Activated T-helper 2 cell treated with anti-CD3 and anti-CD28 coated beads, Interferon-gamma antibody, Interleukin-2, Interleukin-4, amounts not matched to agents 10 μg/mL and 5 μg/mL and 100 μg/mL, durations not matched to agents 14 hours and 24 hours and 36 hours (primary cell): ENCODE results near the gene STKLD1. TPM values are rescaled to one million over a fixed set of nuclear protein-coding genes. Genes with fewer than 3 reads are reported as not detected.

Experiments
- DNase-seq: peaks from one replicate; pipeline ENCODE4 v3.0.0; 2021; ENCODE audit warnings: low spot score
- H3K27ac Mint-ChIP-seq: one replicate; pipeline ENCODE4 v1.8.0; 2021; ENCODE audit warnings: mixed read lengths
- H3K27me3 Mint-ChIP-seq: one replicate; pipeline ENCODE4 v1.8.0; 2021; ENCODE audit warnings: low read depth, mixed read lengths
- H3K36me3 Mint-ChIP-seq: one replicate; pipeline ENCODE4 v1.8.0; 2021; ENCODE audit warnings: low read depth, mixed read lengths
- H3K4me1 Mint-ChIP-seq: one replicate; pipeline ENCODE4 v1.8.0; 2021; ENCODE audit warnings: low read depth, mixed read lengths
- H3K4me3 Mint-ChIP-seq: one replicate; pipeline ENCODE4 v1.8.0; 2021; ENCODE audit warnings: low read depth, mild to moderate bottlenecking, moderate library complexity, mixed read lengths
- H3K9me3 Mint-ChIP-seq: one replicate; pipeline ENCODE4 v1.8.0; 2021; ENCODE audit warnings: mixed read lengths
- intact Hi-C: fragments of 100-400 bp; cut with micrococcal nuclease; formaldehyde crosslinking; loops from one replicate; pipeline ENCODE4 v1.15.1; 2023
- total RNA-seq: library from RNA; stranded (reverse); gene quantifications from 2 replicates; pipeline ENCODE4 v1.2.3, GENCODE V29; 2022

STKLD1 gene
- total RNA-seq, 1 donor from 2014 or later = 0.87 TPM

GRCh38 chr9:133357656-133358055 lies 18.5 kb upstream of the STKLD1 start:
- Mint-ChIP-seq H3K9me3 (no peaks in the 10 kb centered on the region), H3K4me3 (peak overlapping the region; percentile 83)

GRCh38 chr9:133359399-133360175 lies 16.6 kb upstream of the STKLD1 start:
- H3K36me3 Mint-ChIP-seq = peaks cover 56% of the 10 kb centered on the region
- H3K4me1 Mint-ChIP-seq = peaks cover 41% of the 10 kb centered on the region
- H3K27ac Mint-ChIP-seq = peak overlapping the region; percentile 60
- intact Hi-C loops = loop anchor here (5.0 kb wide), 1 partner anchor 128 kb away; no protein-coding TSS in a partner anchor
- H3K9me3 Mint-ChIP-seq = no peaks in the 10 kb centered on the region
- no peak for DNase-seq
- H3K27me3 Mint-ChIP-seq = no peaks in the 10 kb centered on the region
- no peak overlapping the region for H3K4me3 Mint-ChIP-seq

More at GRCh38 chr9:133357656-133358055, 18.5 kb upstream of the STKLD1 start:
- Mint-ChIP-seq H3K27me3 (no peaks in the 10 kb centered on the region), H3K4me1 (peaks cover 45% of the 10 kb centered on the region), H3K27ac (peak overlapping the region; percentile 22), H3K36me3 (peaks cover 47% of the 10 kb centered on the region)
- intact Hi-C loops = loop anchor here (2.0 to 5.0 kb wide), 2 partner anchors 21 to 130 kb away; partner anchors contain the start of gene SURF6
- DNase-seq = no peak

- H3K9me3 Mint-ChIP-seq = no peaks in the 10 kb centered on the region
- DNase-seq = no peak
- H3K27ac Mint-ChIP-seq = peak overlapping the region; percentile 78
- no peaks in the 10 kb centered on the region for H3K27me3 Mint-ChIP-seq
- H3K36me3 Mint-ChIP-seq = peaks cover 65% of the 10 kb centered on the region
- intact Hi-C loops = no loop called here
- peaks cover 37% of the 10 kb centered on the region for H3K4me1 Mint-ChIP-seq
- H3K4me3 Mint-ChIP-seq = no peak overlapping the region
Measured at GRCh38 chr9:133360400-133361393, 15.5 kb upstream of the STKLD1 start.

DNA sequence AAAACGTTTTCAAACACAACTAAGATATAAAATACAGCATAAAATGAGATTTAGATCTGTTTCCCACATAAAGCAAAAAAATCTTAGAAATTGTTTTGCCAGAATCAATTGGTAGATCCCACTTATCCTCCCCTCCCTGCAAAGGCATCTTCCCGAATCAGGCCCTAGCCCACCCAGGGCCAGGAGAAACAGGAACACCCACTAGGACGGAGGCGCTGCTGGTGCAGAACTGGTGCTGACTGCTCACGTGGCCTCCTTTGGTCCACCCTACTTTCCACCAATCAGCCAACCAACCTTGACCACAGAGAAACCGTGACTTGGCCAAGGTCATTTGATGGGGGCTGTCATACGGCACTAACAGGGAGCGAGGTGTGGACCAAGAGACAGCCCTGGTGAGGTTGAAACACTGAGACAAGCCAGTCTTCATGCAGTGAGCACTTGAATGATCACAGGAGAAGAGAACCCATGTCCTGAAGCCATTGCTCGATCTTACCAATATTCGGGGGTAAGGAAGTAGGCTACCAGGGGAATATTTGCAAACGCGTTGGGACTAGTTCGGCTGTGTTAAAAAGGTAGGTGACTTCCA lies 14.6 kb upstream of the STKLD1 start:
- Mint-ChIP-seq H3K36me3 (peaks cover 74% of the 10 kb centered on the region), H3K27me3 (no peaks in the 10 kb centered on the region), H3K4me3 (no peak overlapping the region), H3K9me3 (no peaks in the 10 kb centered on the region), H3K27ac (peak overlapping the region; percentile 78), H3K4me1 (peaks cover 40% of the 10 kb centered on the region)
- intact Hi-C loops = no loop called here
- no peak for DNase-seq

DNA sequence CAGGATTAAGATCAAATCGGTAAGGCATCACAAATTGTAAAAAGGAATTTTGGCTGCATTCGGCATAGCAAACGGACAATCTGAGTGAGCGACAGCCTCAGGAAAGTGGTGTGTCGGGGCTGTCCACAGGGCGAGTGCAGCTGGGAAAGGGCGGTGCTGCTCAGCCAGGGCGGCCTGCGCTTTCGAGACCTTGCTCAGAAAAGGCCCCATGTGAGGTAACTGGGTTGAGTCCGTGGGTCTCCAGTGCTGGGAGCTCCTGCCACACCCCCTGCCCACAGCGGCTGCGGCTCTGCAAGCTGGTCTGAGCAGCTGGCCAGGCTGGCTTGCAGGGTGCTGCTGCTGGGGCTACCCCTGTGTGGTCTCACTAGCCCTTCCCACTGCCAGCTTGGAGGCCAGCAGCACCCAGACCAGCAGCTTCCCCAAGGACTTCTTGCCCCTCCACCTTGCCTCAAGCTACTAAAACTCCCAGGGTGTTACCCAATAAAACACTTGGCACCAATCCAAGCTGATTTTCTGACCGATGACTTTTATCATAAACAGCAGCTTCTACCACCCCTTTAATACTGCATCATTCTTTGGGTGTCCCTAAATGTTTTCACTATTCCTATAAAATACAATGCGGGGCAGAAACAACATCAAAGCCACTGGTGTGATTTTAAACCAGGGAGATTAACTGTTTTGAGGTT lies 13.7 kb upstream of the STKLD1 start:
- DNase-seq = no peak
- H3K4me1 Mint-ChIP-seq = peaks cover 39% of the 10 kb centered on the region
- no peaks in the 10 kb centered on the region for H3K9me3 Mint-ChIP-seq
- no peaks in the 10 kb centered on the region for H3K27me3 Mint-ChIP-seq
- peaks cover 80% of the 10 kb centered on the region for H3K36me3 Mint-ChIP-seq
- intact Hi-C loops = no loop called here
- H3K4me3 Mint-ChIP-seq = no peak overlapping the region
- H3K27ac Mint-ChIP-seq = no peak overlapping the region

GRCh38 chr9:133366435-133366834 lies 9.7 kb upstream of the STKLD1 start:
- H3K4me1 Mint-ChIP-seq = peaks cover 42% of the 10 kb centered on the region
- intact Hi-C loops = no loop called here
- peaks cover 91% of the 10 kb centered on the region for H3K36me3 Mint-ChIP-seq
- no peaks in the 10 kb centered on the region for H3K9me3 Mint-ChIP-seq
- no peaks in the 10 kb centered on the region for H3K27me3 Mint-ChIP-seq
- no peak for DNase-seq
- no peak overlapping the region for H3K4me3 Mint-ChIP-seq
- no peak overlapping the region for H3K27ac Mint-ChIP-seq

DNA sequence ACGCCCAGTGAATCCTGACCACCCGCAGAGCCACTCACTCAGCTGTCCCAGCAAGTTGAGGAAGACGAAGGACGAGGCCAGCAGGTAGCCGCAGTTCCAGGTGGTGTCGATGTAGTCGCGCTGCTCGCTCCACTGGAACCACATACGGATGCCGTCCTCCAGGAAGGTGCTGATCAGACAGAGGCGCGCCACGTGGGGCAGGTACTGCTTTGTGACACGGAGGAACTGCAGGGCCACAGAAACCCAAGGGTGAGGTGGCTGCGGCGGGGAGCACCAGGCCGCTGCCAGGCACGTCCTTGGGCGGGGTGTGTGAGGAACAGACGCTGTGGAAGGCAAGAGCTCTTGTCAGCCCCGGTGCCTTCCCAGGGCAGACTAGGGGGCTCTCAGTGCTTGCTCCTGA lies 8.9 kb upstream of the STKLD1 start:
- no peak for DNase-seq
- Mint-ChIP-seq H3K4me1 (peaks cover 44% of the 10 kb centered on the region), H3K36me3 (peaks cover 90% of the 10 kb centered on the region), H3K27ac (no peak overlapping the region), H3K4me3 (no peak overlapping the region), H3K9me3 (no peaks in the 10 kb centered on the region), H3K27me3 (no peaks in the 10 kb centered on the region)
- intact Hi-C loops = no loop called here

- Mint-ChIP-seq H3K27ac (no peak overlapping the region), H3K4me3 (no peak overlapping the region), H3K9me3 (no peaks in the 10 kb centered on the region), H3K27me3 (no peaks in the 10 kb centered on the region), H3K36me3 (peaks cover 92% of the 10 kb centered on the region), H3K4me1 (peaks cover 49% of the 10 kb centered on the region)
- DNase-seq = no peak
- intact Hi-C loops = no loop called here
Measured at GRCh38 chr9:133367778-133368177, 8.4 kb upstream of the STKLD1 start.

- Mint-ChIP-seq H3K36me3 (peaks cover 92% of the 10 kb centered on the region), H3K9me3 (no peaks in the 10 kb centered on the region), H3K27ac (peak overlapping the region; percentile 71), H3K4me1 (peaks cover 55% of the 10 kb centered on the region), H3K27me3 (no peaks in the 10 kb centered on the region), H3K4me3 (peak overlapping the region; percentile 66)
- intact Hi-C loops = no loop called here
- no peak for DNase-seq
Measured at GRCh38 chr9:133368249-133368881, 7.8 kb upstream of the STKLD1 start.

DNA sequence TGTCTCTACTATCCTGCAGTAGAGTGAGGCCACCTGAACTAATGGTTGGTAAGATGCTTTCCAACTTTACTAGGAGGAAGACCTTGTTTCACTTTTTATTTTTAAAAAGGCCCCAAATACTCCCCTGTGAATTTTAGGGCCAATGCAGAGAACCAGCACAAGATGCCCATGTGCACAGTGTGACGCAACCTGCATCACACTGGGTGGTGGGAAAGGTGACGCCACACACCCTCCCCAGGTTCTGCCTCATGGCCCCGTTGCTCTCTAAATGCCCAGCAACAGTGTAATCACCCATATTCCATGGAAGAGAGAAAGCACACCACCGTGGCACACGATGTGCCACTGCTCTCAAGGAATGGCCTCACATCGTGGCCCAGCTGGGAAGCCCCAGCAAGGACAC lies 6.7 kb upstream of the STKLD1 start:
- Mint-ChIP-seq H3K27ac (peak overlapping the region; percentile 97), H3K4me1 (peaks cover 56% of the 10 kb centered on the region), H3K4me3 (peak overlapping the region; percentile 81), H3K9me3 (no peaks in the 10 kb centered on the region), H3K27me3 (no peaks in the 10 kb centered on the region), H3K36me3 (peaks cover 90% of the 10 kb centered on the region)
- no peak for DNase-seq
- intact Hi-C loops = no loop called here

DNA sequence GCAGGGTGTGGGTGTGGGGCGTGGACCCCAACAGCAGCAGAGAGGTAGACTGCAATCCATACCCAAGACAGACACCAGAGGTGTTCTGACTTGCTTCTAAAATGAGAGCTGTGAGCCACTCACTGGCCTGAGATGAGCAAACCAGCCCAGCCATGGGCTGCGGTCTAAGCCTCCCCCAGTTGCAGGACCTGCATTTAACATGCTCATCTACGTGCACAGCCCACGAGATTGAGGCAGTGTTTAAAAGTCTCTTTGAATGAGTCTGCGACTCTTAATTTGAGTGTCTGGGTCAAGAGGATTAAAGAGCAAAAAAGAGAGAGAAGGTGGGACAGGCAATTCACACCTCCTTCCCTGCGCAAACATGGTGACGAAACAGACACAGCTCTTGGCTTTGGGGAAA lies 6.2 kb upstream of the STKLD1 start:
- Mint-ChIP-seq H3K36me3 (peaks cover 94% of the 10 kb centered on the region), H3K9me3 (no peaks in the 10 kb centered on the region), H3K27ac (peak overlapping the region; percentile 97), H3K4me3 (peak overlapping the region; percentile 81), H3K4me1 (peaks cover 56% of the 10 kb centered on the region), H3K27me3 (no peaks in the 10 kb centered on the region)
- no peak for DNase-seq
- intact Hi-C loops = loop anchor here (2.0 to 10.0 kb wide), 4 partner anchors 49 to 335 kb away; partner anchors contain the start of genes GTF3C5, REXO4 and SLC2A6
